ENCODE measurements around the gene NEB. TPM values are rescaled to one million over a fixed set of nuclear protein-coding genes. Genes with fewer than 3 reads are reported as not detected.

NEB gene
- total and polyA plus RNA-seq, 3 donors from 2014 or later, result 5.5 to 18.6 (median 5.7) TPM

DNA sequence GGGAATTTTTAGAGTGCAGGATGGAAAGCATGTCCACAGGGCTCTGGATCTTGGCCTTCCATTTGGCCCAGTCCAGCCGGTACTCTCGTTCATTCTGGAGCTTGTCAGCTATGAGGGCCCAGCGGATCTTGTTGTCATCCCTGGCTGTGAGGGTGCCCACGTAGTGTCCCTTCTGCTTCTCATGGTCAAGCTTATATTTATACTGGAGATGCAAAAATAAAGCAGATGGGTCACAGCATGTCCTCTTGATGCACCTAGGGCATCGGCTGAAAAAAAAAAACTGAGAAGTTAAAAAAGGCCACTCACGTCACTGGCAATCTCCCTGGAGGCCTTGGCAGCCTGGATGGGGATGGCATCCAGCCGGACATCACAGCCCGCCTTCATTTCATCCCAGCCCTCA is 164.1 kb downstream of the NEB start:
- Histone ChIP-seq H3K4me1 (no peaks in the 10 kb centered on the region), H3K27ac (no peak overlapping the region), H3K36me3 (ENCODE audit: low read depth, missing control alignments) (no peaks in the 10 kb centered on the region), H3K27me3 (no peaks in the 10 kb centered on the region), H3K4me3 (no peak overlapping the region), H3K9me3 (no peaks in the 10 kb centered on the region)
- intact Hi-C loops (cut with DNase I; ENCODE audit: low total_unique reads), result no loop called here
- no peak for DNase-seq
- TF ChIP-seq, protein P1, sequence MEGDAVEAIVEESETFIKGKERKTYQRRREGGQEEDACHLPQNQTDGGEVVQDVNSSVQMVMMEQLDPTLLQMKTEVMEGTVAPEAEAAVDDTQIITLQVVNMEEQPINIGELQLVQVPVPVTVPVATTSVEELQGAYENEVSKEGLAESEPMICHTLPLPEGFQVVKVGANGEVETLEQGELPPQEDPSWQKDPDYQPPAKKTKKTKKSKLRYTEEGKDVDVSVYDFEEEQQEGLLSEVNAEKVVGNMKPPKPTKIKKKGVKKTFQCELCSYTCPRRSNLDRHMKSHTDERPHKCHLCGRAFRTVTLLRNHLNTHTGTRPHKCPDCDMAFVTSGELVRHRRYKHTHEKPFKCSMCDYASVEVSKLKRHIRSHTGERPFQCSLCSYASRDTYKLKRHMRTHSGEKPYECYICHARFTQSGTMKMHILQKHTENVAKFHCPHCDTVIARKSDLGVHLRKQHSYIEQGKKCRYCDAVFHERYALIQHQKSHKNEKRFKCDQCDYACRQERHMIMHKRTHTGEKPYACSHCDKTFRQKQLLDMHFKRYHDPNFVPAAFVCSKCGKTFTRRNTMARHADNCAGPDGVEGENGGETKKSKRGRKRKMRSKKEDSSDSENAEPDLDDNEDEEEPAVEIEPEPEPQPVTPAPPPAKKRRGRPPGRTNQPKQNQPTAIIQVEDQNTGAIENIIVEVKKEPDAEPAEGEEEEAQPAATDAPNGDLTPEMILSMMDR (IDR thresholded peaks at IDR 0.05), result no peak
- no peak for TF ChIP-seq POLR2A (IDR thresholded peaks at IDR 0.05)
- 93% methylated on average over 8 of the region's 8 CpGs for WGBS, 2 donors

DNA sequence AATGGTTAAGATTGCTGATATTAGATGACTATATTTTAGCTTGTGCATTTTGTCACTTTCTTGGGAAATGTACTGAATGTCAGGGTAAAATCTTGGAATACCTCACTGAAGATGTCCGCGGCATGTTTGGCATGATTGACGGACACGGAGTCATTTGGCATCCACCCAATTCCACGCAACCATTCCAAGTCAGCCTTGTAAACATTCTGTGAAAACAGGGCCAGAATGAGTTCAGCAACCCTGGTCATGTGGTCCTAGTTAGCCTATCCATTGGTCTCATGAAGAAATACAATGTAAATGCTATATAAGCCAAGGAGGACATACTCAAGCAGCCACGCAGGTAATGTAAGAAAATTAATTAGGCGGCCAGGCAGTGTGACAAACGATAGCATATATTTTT is 165.1 kb downstream of the NEB start:
- intact Hi-C loops (cut with DNase I; ENCODE audit: low total_unique reads), result no loop called here
- Histone ChIP-seq H3K27me3 (no peaks in the 10 kb centered on the region), H3K27ac (no peak overlapping the region), H3K4me1 (no peaks in the 10 kb centered on the region), H3K36me3 (ENCODE audit: low read depth, missing control alignments) (no peaks in the 10 kb centered on the region), H3K9me3 (no peaks in the 10 kb centered on the region), H3K4me3 (no peak overlapping the region)
- WGBS, 2 donors, result 82 to 88% methylated on average over 8 of the region's 8 CpGs
- TF ChIP-seq, protein P1 (IDR thresholded peaks at IDR 0.05), result no peak
- TF ChIP-seq POLR2A (IDR thresholded peaks at IDR 0.05), result no peak
- DNase-seq, result no peak

DNA sequence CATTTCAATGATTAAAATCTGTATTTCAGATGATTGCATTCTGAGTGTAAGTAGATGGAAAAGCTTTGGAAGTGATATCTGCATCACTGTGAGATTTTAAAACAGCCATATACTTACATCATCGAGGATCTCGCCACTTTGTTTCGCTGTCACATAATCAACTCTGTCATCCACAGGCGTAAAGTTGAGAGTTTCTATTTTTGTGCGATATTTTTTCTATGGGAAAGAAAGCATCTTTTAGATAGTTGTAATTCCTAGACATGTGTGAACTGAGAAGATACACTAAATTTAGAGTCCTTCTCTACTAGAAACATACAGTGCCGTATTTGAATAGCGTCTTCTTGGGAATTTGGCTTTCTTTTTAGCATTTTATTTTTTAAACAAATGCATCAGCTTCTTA is 165.8 kb downstream of the NEB start:
- Histone ChIP-seq H3K36me3 (ENCODE audit: low read depth, missing control alignments) (no peaks in the 10 kb centered on the region), H3K27me3 (no peaks in the 10 kb centered on the region), H3K27ac (no peak overlapping the region), H3K9me3 (no peaks in the 10 kb centered on the region), H3K4me1 (no peaks in the 10 kb centered on the region), H3K4me3 (no peak overlapping the region)
- intact Hi-C loops (cut with DNase I; ENCODE audit: low total_unique reads), result no loop called here
- TF ChIP-seq POLR2A (IDR thresholded peaks at IDR 0.05), result no peak
- TF ChIP-seq, protein P1 (IDR thresholded peaks at IDR 0.05), result no peak
- 85 to 87% methylated on average over 7 of the region's 7 CpGs for WGBS, 2 donors
- DNase-seq, result no peak

DNA sequence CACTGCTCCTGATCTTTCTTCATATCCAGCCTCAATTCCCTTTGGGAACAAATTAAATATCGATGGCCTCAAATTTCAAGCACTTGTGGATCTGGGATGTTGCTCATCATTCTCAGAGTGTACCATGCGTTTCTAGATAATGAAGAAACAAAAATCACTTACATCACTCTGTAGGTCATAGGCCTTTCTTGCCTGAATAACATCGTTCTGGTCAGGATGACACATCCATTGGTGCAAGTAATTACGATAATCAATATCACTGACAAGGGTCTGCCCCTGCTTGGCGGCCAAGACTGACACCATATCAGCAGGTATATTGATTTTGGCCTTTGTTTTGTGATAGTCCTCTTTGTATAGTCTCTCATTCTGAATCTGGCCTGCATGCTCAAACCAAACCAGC is 167.3 kb downstream of the NEB start:
- no peak for DNase-seq
- 91 to 93% methylated on average over 5 of the region's 5 CpGs for WGBS, 2 donors
- intact Hi-C loops (cut with DNase I; ENCODE audit: low total_unique reads), result no loop called here
- no peaks in the 10 kb centered on the region for H3K9me3 ChIP-seq
- H3K27me3 ChIP-seq, result no peaks in the 10 kb centered on the region
- H3K4me1 ChIP-seq, result no peaks in the 10 kb centered on the region
- H3K4me3 ChIP-seq, result no peak overlapping the region
- H3K27ac ChIP-seq, result no peak overlapping the region
- no peaks in the 10 kb centered on the region for H3K36me3 ChIP-seq (ENCODE audit: low read depth, missing control alignments)
- TF ChIP-seq, protein P1 (IDR thresholded peaks at IDR 0.05), result no peak
- TF ChIP-seq POLR2A (IDR thresholded peaks at IDR 0.05), result no peak

DNA sequence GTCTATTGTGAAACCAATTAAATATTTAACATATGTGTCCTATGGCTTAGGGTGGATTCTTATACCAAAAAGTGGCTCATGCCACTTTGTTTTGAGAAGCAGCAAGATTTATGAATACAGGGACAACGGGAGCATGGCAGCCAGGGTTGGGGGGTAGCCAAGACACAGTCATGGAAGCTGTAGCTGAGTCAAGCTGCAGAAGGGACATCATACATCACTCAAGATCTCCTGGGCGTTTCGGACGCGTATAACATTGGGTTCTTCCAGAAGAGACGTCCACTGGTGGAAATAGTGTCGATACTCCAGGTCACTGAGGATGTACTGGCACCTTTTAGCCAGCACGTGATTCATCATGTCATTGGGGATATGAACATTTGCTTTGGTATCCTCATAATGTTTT is 171.9 kb downstream of the NEB start:
- Histone ChIP-seq H3K4me1 (no peaks in the 10 kb centered on the region), H3K9me3 (no peaks in the 10 kb centered on the region), H3K36me3 (ENCODE audit: low read depth, missing control alignments) (no peaks in the 10 kb centered on the region), H3K27me3 (no peaks in the 10 kb centered on the region), H3K27ac (no peak overlapping the region), H3K4me3 (no peak overlapping the region)
- DNase-seq, result no peak
- WGBS, 2 donors, result 94 to 96% methylated on average over 8 of the region's 8 CpGs
- TF ChIP-seq, protein P1 (IDR thresholded peaks at IDR 0.05), result no peak
- no peak for TF ChIP-seq POLR2A (IDR thresholded peaks at IDR 0.05)
- intact Hi-C loops (cut with DNase I; ENCODE audit: low total_unique reads), result no loop called here
